Measurements from ENCODE around the gene C1orf122. TPM values are rescaled to one million over a fixed set of nuclear protein-coding genes. Genes with fewer than 3 reads are reported as not detected.

C1orf122 gene
- polyA plus RNA-seq, 1 of the 3 experiments (the other 2 are of a cell fraction): 75.3 TPM

GRCh38 chr1:37811027-37811655 is 3.6 kb downstream of the C1orf122 start:
- H3K9me2 ChIP-seq: no peaks in the 10 kb centered on the region
- no peak overlapping the region; a peak in 3 of 4 replicates for H3K27ac ChIP-seq (ENCODE audit: low read depth in 2 of 2, low read length in 1 of 2)
- H3K4me3 ChIP-seq (ENCODE audit: low read depth in 2 of 2, low read length in 1 of 2): peak overlapping the region in 1 of 2 experiments; percentile 11; a peak in 1 of 4 replicates
- peaks cover 45 to 51% of the 10 kb centered on the region in 2 experiments for H3K36me3 ChIP-seq (replicated peaks in 1 of 2; ENCODE audit: control insufficient read depth in 1 of 2, insufficient read depth in 2 of 2, low read length in 1 of 2)
- H3K9me3 ChIP-seq: no peaks in the 10 kb centered on the region
- no peak overlapping the region for H3K4me2 ChIP-seq
- 0 out of 2 replicates have a peak, but pooled peaks have one; percentile 19 for TF ChIP-seq RCOR1 (IDR thresholded peaks at IDR 0.05; ENCODE audit: low read length)
- peak; percentile 20 for TF ChIP-seq CHD2 (IDR thresholded peaks at IDR 0.05; ENCODE audit: low read length, partially characterized antibody)
- TF ChIP-seq, protein P1, sequence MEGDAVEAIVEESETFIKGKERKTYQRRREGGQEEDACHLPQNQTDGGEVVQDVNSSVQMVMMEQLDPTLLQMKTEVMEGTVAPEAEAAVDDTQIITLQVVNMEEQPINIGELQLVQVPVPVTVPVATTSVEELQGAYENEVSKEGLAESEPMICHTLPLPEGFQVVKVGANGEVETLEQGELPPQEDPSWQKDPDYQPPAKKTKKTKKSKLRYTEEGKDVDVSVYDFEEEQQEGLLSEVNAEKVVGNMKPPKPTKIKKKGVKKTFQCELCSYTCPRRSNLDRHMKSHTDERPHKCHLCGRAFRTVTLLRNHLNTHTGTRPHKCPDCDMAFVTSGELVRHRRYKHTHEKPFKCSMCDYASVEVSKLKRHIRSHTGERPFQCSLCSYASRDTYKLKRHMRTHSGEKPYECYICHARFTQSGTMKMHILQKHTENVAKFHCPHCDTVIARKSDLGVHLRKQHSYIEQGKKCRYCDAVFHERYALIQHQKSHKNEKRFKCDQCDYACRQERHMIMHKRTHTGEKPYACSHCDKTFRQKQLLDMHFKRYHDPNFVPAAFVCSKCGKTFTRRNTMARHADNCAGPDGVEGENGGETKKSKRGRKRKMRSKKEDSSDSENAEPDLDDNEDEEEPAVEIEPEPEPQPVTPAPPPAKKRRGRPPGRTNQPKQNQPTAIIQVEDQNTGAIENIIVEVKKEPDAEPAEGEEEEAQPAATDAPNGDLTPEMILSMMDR (IDR thresholded peaks at IDR 0.05): peak; percentile 88
- peak; percentile 50 for TF ChIP-seq RAD21 (IDR thresholded peaks at IDR 0.05; ENCODE audit: low read length)
- TF ChIP-seq SIN3A (IDR thresholded peaks at IDR 0.05; ENCODE audit: borderline replicate concordance, low read depth, low read length): peak; percentile 12; the same call in 1 of the 2 replicates
- TF ChIP-seq EP300 (IDR thresholded peaks at IDR 0.05; ENCODE audit: borderline replicate concordance in 1 of 2, low read depth in 1 of 2, low read length in 1 of 2): no peak
- no peak; the same call in 1 of the 2 replicates for TF ChIP-seq SMC3 (IDR thresholded peaks at IDR 0.05; ENCODE audit: low read depth, low read length)
- H3K9ac ChIP-seq: no peak overlapping the region
- no peaks in the 10 kb centered on the region for H3K27me3 ChIP-seq (ENCODE audit: insufficient read depth)
- H3K4me1 ChIP-seq (ENCODE audit: control insufficient read depth in 1 of 2, insufficient read depth in 2 of 2, low read depth in 1 of 2, low read length in 1 of 2): peaks cover 15 to 25% of the 10 kb centered on the region in 2 experiments
- DNase-seq: peak; percentile 73
- peaks cover 12% of the 10 kb centered on the region for H4K20me1 ChIP-seq (ENCODE audit: insufficient read depth)
- WGBS (ENCODE audit: low lambda C conversion rate): 38% methylated on average over 7 of the region's 7 CpGs
- peaks cover 24% of the 10 kb centered on the region for H3F3A ChIP-seq (replicated peaks; ENCODE audit: insufficient read depth)
- POLR2A ChIA-PET: no interaction called here
- CTCF ChIA-PET: interaction anchor here (0.7 to 3.3 kb wide), 6 partner anchors 17 to 48 kb away, joined by 3 to 13 read pairs (median 5); partner anchors contain the start of genes MANEAL and MTF1
- H2AFZ ChIP-seq (ENCODE audit: low read depth): no peak overlapping the region
- peaks cover 41% of the 10 kb centered on the region for H3K79me2 ChIP-seq (ENCODE audit: insufficient read depth)

GRCh38 chr1:37813529-37814145 is 6.0 kb downstream of the C1orf122 start:
- Histone ChIP-seq H2AFZ (ENCODE audit: low read depth) (no peak overlapping the region), H3K36me3 (replicated peaks in 1 of 2; ENCODE audit: control insufficient read depth in 1 of 2, insufficient read depth in 2 of 2, low read length in 1 of 2) (peaks cover 46 to 59% of the 10 kb centered on the region in 2 experiments), H3F3A (replicated peaks; ENCODE audit: insufficient read depth) (peaks cover 23% of the 10 kb centered on the region), H4K20me1 (ENCODE audit: insufficient read depth) (no peaks in the 10 kb centered on the region), H3K4me1 (ENCODE audit: control insufficient read depth in 1 of 2, insufficient read depth in 2 of 2, low read depth in 1 of 2, low read length in 1 of 2) (peaks cover 9 to 18% of the 10 kb centered on the region in 2 experiments), H3K9me2 (no peaks in the 10 kb centered on the region), H3K4me3 (ENCODE audit: low read depth in 2 of 2, low read length in 1 of 2) (no peak overlapping the region), H3K27ac (ENCODE audit: low read depth in 2 of 2, low read length in 1 of 2) (no peak overlapping the region; a peak in 1 of 4 replicates), H3K4me2 (no peak overlapping the region), H3K9me3 (no peaks in the 10 kb centered on the region), H3K9ac (no peak overlapping the region), H3K79me2 (ENCODE audit: insufficient read depth) (peaks cover 23% of the 10 kb centered on the region), H3K27me3 (ENCODE audit: insufficient read depth) (no peaks in the 10 kb centered on the region)
- TF ChIP-seq EZH2phosphoT487 (IDR thresholded peaks at IDR 0.05; ENCODE audit: borderline replicate concordance, low read depth) (no peak), FOXJ3 (CRISPR knock-in tag; IDR thresholded peaks at IDR 0.05) (no peak), MAX (IDR thresholded peaks at IDR 0.05; ENCODE audit: low read depth) (no peak), SMC3 (IDR thresholded peaks at IDR 0.05; ENCODE audit: low read depth, low read length) (no peak), TEAD4 (IDR thresholded peaks at IDR 0.05; ENCODE audit: borderline replicate concordance, insufficient read depth) (no peak), SIN3A (IDR thresholded peaks at IDR 0.05; ENCODE audit: borderline replicate concordance, low read depth, low read length) (no peak), TCF12 (IDR thresholded peaks at IDR 0.05) (no peak), FOXM1 (IDR thresholded peaks at IDR 0.05; ENCODE audit: low read depth) (no peak)
- TF ChIP-seq, protein P2, sequence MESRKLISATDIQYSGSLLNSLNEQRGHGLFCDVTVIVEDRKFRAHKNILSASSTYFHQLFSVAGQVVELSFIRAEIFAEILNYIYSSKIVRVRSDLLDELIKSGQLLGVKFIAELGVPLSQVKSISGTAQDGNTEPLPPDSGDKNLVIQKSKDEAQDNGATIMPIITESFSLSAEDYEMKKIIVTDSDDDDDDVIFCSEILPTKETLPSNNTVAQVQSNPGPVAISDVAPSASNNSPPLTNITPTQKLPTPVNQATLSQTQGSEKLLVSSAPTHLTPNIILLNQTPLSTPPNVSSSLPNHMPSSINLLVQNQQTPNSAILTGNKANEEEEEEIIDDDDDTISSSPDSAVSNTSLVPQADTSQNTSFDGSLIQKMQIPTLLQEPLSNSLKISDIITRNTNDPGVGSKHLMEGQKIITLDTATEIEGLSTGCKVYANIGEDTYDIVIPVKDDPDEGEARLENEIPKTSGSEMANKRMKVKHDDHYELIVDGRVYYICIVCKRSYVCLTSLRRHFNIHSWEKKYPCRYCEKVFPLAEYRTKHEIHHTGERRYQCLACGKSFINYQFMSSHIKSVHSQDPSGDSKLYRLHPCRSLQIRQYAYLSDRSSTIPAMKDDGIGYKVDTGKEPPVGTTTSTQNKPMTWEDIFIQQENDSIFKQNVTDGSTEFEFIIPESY (IDR thresholded peaks at IDR 0.05; ENCODE audit: borderline replicate concordance, low read depth): no peak
- no peak for DNase-seq
- ChIA-PET POLR2A (no interaction called here), CTCF (interaction anchor here (3.3 kb wide), 1 partner anchor 46 kb away, joined by 13 read pairs; the partner anchor contains the start of gene MTF1)
- WGBS (ENCODE audit: low lambda C conversion rate): 89% methylated on average over 1 of the region's 2 CpGs
